ENCODE data around the gene TECTB.
A peak's percentile ranks its signal among the peaks of the same experiment; 100 is the strongest.

TECTB gene

DNA sequence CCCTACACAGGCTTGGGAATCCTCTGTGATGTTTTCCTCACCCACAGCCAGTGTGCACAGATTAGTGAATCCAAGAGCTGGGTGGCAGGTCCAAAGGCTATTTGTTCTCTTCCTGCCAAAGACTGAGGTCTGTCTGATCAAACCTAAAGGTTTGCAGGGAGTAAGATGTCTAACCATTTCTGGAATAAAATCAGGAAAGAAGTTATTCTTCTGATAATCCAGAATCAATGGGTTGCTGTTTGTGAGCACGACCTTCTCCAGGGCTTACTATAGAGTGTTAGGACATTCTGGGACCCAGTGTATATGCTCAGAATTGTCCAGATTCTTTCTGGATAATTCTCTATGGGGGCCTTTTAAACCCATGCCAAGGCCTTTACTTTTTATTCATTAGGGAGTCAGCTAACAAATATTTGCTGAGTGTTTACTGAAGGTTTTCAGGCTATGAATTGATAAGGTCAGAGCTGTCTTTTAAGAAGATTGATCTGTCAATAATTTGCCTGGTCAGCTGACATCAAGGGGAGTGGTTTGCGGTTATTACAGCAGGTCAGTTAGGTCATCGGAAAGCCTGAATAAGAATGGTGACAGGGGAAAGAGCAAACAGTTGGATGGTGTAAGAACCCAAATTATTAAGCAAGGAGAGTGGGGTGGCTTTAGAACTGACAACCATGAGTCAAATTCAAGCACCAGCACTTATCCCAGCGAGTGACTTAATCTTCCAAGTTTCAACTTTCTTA lies 7.5 kb upstream of the TECTB start:
- no peak for DNase-seq

DNA sequence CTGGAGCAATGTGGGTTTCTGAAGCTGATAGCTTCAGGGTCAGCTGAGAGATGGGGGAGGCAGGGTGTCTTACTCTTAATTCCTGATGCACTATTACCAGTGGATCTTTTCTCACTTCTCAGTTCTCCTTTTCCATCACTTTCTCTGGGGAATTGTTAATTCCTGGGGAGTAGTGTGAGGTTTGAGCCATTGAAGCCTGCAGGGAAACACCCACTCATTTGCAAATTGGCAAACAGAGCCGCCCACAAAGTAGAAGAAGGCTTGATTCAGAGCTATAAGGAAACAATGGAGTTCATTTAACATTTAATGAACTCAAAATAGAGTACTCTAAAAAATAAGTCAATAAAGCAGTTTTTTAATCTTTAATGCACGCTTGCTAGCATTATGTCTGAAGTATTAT lies 4.3 kb upstream of the TECTB start:
- no peak for DNase-seq

- no peak for DNase-seq
Observed at GRCh38 chr10:112279433-112279832, 3.8 kb upstream of the TECTB start.

GRCh38 chr10:112280205-112280921 lies 2.8 kb upstream of the TECTB start:
- peak; percentile 42 for DNase-seq

GRCh38 chr10:112282086-112282485 lies 1.1 kb upstream of the TECTB start:
- peak; percentile 78 for DNase-seq

DNA sequence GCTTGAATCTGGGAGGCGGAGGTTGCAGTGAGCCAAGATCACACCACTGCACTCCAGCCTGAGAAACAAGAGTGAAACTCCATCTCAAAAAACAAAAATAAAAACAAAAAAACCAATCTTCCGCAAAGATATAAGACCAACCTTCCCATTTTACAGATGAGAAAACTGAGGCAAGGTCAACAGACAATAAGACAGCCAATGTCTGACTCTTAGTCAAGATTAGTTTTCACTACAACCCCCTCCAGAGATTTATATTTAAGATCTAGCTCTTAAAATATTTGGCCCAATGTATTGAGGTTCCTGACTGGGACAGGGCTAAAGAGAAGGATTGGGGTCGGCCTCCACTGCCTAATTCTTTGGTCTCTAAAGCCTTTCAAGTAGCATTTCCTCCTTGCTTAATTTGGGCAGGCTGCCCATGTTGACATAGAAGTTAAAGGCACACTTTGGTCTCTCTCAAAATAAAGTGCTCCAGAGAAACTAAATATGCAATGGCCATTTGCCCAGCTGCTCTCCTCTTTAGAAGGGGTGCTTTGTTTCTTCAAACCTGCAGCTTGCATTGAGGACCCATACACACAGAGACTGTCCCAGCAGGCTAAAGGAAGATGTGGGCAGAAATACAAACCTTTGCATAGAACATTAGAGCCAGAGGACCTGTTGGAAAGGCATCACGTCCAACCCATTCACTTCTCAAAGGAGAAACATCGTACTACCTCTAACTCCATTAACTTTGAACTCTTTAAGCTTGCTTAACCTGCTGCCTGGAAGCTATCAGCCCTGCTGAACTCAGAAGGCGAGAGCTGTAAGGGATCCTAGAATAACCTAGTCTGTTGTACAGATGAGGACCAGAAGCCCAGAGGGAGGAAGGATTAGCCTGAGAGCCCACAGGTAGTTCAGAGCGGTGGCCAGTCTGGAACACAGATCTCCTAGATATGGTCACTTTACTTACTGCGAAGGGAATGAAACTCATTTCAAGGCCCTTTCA lies 3.9 kb downstream of the TECTB start:
- no peak for DNase-seq

DNA sequence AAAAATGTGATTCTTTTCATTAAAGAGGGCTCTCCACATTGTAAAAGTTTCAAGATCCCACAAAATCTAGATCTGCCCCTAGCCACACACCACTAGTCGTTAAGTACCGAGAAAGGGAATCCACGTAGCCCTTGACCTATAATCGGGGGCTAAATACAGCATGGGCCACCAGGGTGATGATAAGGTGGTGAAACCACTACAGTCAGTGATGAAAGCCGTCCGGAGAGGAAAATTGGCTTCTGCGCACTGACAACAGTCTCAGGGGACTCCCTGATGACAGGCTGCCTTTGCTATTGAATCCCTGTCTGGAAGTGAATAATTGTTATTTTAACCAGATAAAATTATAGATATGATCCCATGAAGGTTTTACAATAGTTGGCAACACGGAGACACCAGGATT lies 4.6 kb downstream of the TECTB start:
- DNase-seq: no peak

GRCh38 chr10:112288486-112288885 lies 5.3 kb downstream of the TECTB start:
- DNase-seq: no peak

- DNase-seq: no peak
Observed at GRCh38 chr10:112289373-112290053, 6.3 kb downstream of the TECTB start.

- DNase-seq: no peak
Observed at GRCh38 chr10:112290054-112290373, 6.8 kb downstream of the TECTB start.

DNA sequence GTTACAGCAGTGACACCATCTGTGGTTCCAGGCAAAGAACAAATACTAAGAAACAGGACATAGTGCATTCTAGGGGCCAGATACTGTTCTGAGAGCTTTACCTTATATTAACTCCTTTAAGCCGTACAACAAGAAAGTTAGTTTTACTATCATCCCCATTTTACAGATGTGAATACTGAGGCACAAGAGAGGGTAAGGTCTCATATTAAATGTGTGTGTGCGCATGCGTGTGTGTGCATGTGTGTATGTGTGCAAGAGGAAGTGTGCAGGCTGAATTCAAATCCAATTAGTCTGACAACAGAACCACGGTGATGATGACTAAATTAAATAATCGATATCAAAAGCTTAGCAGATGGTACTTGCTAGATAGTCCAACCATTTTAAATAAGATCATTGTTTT lies 11.0 kb downstream of the TECTB start:
- DNase-seq: no peak

GRCh38 chr10:112295853-112296830 lies 12.9 kb downstream of the TECTB start:
- peak; percentile 21 for DNase-seq

GRCh38 chr10:112296908-112297331 lies 13.7 kb downstream of the TECTB start:
- DNase-seq: no peak

DNA sequence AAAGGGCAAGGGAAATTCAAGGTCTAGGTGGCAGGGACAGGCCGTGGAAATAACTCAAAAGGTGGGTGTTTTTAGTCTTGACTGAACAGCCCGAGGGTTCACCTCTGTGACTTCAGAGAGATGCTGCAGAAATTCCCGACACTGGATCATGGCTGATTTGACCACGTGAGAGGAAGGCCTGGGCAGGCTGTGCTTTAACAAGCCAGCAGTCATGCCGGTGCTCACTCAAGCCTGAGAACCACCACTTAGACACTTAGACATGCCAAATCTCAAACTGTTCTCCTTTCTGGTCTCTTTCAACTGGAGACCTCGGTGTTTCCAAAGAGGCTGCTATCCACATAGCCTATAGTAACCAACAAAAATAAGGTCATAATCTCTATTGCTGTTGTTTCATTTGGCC lies 15.4 kb downstream of the TECTB start:
- DNase-seq: no peak

- DNase-seq: no peak
Observed at GRCh38 chr10:112299456-112299855, 16.3 kb downstream of the TECTB start.

- DNase-seq: no peak
Observed at GRCh38 chr10:112302335-112302734, 19.1 kb downstream of the TECTB start.

DNA sequence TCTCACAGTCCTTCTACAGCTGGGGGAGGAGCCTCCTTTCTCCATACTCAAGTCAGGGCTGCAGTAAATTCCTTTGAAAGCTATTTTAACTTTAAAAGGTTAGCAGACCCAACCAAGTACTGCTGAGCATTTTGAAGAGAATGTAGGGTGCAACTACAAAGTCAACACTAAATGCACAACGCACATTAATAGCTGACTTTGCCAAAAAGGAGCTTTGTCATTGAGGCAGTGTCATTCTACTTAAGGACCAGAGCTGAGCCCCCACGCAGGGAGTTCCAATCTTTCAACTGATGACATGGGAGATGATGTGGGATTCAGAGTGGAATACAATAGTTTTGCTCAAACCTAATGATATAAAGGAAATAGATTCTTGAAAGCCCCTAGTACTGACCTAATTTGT lies 20.3 kb downstream of the TECTB start:
- no peak for DNase-seq

DNA sequence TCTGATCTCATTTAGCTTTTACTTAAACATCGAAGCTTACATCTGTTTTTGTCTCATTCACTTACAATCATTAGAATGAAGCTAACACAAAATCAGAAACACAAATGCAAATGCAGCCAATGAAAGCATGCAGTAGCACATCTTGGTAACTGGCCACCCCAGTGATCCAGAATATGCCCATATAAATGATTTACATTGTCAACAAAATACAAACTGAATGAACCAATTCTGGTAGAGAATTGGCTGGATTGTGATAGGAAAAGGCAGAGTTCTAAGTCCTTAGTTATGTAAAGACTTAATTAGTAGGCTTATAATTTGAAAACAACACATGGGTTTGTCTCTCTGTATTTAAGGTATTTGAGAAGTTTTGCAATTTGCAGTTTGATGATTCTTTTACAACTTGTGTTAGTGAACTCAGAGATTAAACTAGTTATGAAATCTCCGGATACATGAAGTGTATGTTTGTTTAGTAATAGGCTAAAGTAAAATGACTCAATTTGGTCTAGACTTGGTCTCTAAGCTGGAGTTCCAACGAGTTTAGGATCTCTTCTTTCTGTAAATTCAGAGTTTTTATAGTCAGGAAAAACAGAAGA lies 21.2 kb downstream of the TECTB start:
- DNase-seq: peak; percentile 45

GRCh38 chr10:112307358-112308124 lies 24.3 kb downstream of the TECTB start:
- peak; percentile 56 for DNase-seq

DNA sequence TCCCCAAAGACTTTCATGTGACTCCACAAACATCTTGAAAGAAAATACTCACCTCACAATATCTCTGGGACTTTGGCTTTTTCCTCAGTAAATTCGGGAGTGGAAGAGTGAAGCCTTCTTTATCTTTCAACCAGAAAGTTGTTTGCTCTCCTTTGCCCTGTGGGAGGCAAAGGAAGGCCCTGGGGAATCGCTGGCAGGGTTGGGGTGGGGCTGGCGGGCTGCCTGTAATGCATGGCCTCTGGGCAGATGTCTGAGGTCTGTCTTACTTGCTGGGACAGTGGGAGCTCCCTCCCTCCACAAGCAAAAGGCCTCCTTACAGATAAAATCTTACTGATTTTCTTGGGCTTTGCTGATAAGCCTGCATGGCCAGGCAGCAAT lies 24.9 kb downstream of the TECTB start:
- no peak for DNase-seq

Measured in fibroblast of skin of abdomen (primary cell).